HG03460 (cell line): ENCODE measurements around the gene MATN3.
"Not testable (repeated sequence)": the region's sequence is repeated elsewhere in the genome, so short reads cannot be mapped to it uniquely, and the experiment has no call there.

Experiments used
- ATAC-seq: cut with Tn5 transposase; IDR thresholded peaks from one replicate; pipeline ENCODE4 v1.9.1; 2021; ENCODE audit not compliant: unreplicated experiment

The MATN3 gene, protein sequence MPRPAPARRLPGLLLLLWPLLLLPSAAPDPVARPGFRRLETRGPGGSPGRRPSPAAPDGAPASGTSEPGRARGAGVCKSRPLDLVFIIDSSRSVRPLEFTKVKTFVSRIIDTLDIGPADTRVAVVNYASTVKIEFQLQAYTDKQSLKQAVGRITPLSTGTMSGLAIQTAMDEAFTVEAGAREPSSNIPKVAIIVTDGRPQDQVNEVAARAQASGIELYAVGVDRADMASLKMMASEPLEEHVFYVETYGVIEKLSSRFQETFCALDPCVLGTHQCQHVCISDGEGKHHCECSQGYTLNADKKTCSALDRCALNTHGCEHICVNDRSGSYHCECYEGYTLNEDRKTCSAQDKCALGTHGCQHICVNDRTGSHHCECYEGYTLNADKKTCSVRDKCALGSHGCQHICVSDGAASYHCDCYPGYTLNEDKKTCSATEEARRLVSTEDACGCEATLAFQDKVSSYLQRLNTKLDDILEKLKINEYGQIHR

DNA sequence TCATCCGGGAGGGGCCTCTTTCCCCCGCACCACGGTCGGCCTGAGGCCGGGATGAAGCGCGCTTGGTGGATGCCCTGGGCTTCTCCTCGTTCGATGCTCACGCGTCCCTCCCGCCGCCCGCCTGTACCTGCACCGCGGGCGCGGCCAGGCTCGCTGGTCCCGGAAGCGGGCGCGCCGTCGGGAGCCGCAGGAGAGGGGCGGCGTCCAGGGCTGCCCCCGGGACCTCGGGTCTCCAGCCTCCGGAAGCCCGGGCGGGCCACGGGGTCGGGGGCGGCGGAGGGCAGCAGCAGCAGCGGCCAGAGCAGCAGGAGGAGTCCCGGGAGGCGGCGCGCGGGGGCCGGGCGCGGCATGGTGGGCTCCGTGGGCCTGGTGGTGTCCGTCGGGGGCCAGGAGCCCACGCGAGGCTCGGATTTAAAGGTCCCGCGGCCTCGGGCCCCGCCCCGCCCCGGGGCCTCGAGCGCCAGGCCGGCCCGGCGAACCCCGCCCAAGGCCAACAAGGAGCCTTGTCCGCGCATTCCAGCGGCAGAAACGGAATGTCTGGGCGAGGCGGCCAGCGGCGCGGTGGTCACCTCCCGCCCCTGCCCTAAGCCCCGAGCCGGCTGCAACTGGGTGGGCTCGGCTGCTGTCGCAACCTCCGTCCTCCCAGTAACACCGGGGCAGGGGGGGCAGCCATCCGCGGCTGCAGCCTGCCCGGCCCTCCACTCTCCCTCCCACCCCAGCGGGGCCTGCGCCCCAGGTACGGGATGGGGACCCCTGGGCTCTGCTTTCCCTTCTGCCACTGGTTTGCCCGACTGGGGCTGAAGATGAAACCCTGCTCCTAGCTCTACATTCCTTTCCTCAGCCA, at the start of gene MATN3:
Gene MATN3 (minus strand): TSS at position 387 of the 844 bp plus-strand sequence. CDS start 37 bp downstream, at position 350.
- no peak for ATAC-seq

DNA sequence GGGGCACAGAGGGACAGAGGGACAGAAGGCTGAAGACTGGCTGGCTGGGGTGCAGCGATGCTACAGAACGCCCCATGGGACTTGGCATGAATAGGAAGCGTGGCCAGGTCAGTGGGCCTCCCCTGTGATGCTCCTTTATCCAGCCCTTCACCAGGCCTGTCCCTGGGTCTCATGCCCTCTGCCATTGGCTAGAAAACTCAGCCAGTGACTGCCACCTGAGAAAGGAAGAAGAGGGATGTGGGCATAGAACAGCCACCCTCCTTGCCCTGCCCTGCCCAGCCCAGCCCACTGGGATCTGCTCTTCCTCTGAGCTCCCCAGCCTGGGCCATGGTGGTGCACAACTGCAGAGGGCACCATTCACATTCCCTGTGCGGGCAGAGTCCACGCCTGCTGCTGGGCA, 49.5 kb upstream of the MATN3 start:
- no peak for ATAC-seq

DNA sequence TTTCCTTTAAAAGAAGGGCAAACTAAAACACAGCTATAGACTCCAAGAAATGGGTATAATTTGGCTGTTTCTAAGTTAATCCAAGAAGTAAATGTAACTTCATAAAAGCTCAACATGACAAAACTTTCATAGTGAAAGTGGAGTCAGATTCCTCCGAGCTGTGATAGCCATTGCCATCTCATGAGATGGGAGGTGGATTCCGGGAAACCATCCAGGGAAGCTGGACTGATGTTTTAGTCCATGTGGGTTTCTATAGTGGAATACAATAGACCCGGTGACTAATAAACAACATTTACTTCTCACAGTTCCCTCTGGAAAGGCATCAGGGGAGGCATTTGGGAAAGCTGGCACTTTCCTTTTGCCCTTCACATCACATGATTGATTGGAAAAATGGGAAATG, 49.0 kb upstream of the MATN3 start:
- ATAC-seq = no peak

DNA sequence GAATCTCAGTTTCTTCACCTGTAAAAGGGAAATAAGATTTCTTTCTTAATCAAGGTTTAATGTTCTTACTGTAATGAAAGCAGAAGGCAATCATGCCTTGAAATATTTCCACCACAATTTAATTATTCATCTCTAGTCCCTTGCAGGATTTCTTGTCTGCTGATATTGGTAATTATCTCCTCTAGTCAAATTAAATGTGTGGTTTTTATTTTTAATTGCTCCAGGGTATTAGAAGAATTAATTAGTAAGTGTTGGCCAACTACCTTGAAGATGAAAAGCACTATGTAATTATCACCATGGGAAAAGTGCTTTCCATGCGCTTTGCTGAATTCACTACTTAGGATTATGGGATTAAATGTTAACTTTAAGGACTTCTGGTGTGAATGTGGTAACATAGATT, 47.6 kb upstream of the MATN3 start:
- no peak for ATAC-seq

DNA sequence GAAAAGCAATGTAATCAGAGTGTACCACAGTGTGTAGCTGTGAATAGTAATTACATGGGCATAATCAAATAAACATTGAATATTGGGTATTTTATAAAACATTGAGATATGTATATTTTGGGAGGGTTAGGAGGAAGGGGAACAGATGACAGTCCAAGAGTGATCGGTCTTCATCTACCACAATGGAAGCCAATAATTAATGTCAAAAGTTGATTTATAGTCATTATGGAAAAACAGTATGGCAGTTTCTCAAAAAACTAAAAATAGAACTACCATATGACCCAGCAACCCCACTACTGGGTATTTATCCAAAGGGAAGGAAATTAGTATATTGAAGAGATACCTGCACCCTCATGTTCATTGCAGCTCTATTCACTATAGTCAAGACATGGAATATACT, 44.8 kb upstream of the MATN3 start:
- ATAC-seq = no peak

DNA sequence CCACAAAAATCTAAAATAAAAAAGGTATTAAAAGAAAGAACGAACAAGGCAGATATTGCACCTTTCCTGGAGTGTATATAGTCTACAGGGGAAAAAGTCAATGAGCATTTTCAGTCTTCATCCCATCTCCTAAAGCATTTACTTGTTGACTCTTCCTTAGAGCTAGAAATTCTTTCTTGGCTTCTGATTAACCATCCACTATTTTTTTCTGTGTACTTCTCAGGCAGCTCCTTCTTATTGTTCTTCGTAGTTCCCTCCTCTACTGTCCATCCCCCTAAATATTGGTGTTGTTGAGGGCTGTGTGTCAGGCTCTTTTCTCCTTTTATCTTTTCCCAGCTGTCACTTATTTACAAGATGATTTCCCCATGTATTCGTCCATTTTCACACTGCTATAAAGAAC, 42.5 kb upstream of the MATN3 start:
- ATAC-seq = no peak

DNA sequence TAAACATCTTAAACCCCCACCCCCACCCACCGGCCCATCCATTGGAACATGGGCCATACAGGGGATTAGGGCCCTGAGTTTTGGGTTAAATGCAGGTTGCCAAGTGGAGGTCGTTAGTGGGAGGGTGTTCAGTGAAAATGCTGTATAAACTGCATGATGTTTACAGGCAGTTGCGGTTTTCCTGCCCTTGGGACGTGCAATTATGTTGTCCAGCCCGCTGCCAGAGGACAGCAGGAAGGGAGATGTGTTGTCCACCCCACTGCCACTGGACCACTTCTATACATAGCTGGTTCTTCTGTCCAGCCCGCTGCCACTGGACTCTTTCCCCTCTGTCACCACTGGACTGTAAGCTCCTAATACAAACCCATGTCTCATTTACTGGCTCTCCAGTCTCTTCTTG, 41.7 kb upstream of the MATN3 start:
- ATAC-seq = no peak

DNA sequence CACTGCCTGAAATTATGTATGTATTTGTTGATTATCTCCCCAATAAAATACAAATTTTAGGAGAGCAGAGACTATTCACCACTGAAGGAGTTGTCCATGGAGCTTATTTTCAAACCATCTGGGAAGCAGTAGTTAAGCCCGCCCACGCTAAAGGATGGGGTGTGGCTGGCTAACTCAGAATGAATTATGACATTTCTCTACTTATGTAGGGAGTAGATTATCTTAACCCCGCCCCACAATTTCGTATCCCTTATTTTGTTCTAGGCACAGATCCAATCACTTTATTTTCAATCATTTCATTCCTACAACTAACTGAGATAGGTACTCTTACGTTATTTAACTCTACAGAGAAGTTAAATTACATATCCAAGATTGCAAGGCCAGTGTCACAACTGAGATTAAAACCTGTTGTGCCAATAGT, 40.4 kb upstream of the MATN3 start:
- no peak for ATAC-seq

DNA sequence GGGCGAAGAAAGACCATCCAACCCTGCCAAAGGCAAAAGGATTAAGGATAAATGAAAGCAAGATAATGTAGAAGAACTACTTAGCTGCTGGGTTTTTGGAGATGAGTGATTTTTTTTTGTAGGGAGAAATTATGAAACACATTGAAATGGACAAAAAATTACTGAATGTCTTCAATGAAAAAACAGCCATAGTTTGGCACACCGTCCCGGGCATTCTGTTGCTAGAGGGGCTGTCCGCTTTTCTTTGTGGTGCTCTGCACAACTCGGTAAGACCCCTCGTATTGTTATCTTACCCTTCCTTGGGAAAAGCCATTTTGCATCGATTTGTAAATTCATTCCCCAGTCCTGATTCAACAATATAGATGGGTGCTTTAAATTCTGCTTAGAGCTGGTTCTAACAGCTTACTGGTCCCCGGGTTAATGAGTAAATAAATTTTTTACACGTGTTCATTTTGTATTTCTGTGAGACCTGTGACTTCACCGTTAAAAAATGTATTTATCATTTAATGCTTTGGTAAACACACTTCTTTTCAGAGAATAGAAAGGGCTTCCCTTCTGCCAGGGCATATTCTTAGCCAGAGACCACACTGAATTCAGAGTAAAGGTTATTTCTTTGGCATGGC, 39.9 kb upstream of the MATN3 start:
- ATAC-seq = no peak

DNA sequence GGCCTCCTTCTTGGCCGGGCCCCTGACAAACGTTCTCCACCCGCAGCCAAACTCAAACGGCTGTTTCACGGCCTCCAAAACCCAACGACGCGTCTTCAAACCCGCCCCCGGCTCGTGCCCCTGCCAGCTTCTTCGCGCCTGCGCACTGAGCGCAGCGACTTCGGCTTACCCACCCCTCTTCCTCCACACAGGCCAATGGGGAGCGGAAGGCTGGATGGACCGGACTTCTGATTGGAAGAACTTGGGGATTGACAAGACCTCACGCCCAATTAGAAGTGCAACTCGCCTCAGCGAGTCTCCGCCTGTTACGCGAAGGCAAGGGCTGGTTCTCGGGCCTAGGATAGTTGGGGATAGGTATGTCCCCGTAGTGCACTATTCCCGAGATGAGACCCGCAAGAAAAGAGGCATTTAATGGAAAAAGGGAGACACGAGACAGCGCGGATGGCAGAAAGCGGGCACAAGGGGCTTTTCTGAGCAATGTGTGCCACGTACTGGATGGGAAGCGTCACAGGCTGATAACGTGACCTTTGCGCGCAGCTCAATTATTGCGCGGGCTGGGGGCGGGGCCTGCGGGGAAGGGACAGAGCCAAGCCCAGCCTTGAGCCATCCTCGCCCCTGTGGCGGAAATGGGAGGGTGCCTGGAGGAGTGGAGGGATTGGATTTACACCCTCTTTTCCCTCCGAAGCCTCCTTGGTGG, 39.2 kb upstream of the MATN3 start, which contains the start of gene LAPTM4A:
Gene LAPTM4A (minus strand): TSS at position 97 of the 697 bp plus-strand sequence. CDS start 108 bp downstream, outside the sequence.
- ATAC-seq = peak; percentile 93

DNA sequence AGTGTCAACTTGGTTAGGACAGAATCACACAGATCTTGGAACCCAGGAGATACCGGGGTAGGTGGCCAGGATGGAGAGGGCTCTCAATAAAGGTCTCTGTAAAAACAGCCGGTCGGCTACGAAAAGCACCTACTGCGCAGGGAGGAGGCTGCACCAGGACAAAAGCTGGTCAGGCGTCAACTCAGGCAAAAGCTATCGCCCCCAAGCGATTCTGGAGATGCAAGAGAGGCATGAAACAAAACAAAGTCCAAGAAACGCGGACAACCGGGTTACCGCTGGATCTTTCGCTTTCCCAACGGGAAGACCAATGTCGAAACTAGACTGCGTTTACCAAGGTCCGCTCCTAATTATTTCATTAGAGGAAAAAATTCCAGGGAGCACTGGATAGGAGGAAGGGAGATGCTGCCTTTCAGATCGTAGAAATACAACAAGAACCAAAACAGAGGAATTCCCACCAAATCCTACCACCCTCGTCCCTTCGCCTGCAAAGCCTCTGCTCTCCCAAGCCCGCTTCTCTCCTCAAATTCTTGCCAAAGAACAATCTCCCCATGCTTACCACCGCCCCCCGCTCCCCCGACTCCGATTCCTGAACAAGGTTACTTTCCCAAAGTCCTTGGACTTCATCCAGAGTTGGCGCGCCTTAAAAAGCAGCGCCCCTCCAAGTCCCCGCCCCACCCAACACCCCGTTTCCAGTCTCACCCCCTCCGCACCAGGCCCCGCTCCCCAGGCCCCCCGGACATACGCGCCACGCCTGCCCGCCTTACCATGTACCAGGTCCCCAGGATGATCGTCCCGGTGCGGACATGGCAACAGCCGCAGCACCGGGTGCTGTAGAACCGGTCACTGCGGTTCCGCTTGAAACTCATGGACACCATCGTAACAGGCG, 38.4 kb upstream of the MATN3 start:
- peak; percentile 23 for ATAC-seq

DNA sequence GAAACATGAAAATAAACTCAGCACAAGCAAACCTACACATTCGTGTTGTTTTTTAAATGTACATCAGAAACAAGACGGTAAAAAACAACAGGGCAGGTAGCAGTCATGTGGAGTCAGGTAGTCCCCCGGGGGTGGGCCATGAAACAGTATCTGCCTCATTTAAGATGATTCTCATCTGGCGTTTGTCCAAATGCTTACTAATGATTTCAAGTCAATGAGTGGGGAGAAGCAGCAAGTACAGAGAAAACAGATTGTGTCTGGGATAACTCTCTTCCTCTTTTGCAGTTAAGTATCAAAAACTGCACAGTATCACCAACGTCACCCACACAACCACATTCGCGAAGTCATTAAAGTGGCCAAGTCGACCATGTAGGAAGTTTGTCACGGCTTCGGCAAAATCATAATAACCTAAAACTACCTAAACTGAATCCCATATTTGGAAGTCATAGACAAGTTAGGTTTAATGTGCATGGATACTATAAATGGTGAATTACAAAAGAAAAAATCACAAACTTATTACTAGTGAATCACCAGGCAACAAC, 37.7 kb upstream of the MATN3 start:
- peak; percentile 19 for ATAC-seq

DNA sequence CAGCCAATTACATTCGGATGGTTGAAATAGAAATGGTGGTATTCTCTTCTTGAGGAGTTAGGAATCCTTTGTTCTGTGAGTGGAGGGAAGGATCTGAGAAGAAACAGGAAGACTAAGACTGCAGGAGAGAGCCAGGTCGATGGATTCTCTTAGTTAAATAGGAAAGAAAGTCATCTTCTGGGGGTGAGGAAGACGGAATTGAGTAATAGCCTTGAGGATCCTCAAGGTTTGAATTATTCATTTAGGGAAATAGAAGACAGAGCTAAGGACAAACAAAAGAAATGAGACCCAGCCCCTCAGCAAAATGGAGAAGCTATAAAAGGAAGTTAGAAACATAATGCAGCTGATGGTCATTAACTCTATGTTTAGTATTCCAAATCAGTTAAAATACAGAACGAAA, 37.2 kb upstream of the MATN3 start:
- no peak for ATAC-seq

DNA sequence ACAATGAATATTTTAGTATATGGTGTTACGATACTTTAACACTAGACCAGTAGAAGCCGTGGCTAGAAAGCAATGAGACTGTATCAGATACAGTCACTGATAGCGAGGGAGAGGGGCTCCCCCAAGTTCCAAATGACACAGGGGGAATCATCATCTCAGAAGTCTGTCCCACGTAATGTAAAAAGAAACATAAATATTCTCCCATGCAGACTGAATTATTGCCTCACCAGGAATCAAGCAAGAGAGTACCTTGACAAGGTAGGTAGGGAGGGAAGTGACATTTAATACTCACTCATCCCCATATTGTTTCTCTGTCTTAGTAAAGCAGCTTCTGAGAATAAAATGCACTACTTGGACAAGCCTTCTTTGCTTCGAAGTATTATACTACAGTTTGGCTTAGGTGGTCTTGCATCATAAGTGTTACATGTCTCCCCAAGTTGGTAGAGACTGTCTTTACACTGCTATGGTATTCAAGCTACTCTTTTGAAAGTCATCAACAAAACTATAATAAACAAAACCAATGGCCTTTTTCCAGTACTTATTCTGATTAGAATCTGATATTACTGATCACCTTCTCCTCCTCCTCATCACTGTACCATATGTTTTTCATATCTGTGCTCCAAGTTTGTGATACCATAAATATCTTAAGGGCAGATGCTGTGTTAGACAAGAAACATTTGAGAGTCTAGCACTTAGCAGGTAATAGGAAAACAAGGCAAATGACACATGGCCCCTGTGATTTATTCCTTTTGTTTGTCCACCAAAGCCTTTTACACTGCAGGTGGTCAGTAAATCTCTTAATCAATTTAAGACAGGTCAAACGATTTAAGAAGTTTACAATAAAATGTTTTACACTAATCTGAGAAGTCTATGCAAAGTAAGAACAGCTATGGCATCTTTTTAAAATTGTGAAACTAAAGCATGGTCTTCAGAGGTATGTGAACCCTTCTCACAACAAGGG, 36.3 kb upstream of the MATN3 start:
- ATAC-seq = no peak

DNA sequence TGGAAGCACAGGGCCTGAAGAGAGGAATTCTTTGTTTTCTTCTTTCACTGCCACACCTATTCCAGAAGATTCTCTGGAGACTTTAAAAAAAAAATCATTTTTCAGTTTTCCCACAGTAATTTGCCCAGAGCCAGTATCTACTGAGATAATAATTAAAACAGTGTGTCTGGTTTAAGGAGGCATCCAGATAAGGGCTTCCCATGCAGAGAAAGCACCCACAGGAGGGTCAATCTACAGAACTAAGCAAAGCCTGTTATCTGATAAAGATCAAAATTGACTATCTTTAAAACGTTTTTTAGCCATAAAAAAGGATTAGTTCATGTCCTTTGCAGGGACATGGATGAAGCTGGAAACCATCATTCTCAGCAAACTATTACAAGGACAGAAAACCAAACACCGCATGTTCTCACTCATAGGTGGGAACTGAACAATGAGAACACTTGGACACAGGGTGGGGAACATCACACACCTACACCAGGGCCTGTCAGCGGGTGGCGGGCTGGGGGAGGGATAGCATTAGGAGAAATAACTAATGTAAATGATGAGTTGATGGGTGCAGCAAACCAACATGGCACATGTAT, 33.3 kb upstream of the MATN3 start:
- ATAC-seq = not testable (repeated sequence)

DNA sequence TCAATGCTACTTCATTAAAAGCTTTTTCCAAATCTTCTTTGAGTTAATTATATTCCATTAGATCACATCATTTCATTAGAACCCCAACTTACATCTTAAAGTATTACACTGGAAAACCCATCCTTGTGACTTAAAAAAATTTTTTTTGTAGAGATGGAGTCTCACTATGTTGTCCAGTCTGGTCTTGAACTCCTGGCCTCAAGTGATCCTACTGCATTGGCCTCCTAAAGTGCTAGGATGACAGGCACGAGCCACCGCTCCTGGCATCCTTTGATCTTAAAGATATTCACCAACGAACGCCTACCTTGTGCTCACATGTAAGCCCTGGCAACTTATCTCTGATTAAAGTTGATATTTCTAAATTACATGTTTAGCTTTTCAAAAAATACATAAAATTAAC, 32.3 kb upstream of the MATN3 start:
- no peak for ATAC-seq

DNA sequence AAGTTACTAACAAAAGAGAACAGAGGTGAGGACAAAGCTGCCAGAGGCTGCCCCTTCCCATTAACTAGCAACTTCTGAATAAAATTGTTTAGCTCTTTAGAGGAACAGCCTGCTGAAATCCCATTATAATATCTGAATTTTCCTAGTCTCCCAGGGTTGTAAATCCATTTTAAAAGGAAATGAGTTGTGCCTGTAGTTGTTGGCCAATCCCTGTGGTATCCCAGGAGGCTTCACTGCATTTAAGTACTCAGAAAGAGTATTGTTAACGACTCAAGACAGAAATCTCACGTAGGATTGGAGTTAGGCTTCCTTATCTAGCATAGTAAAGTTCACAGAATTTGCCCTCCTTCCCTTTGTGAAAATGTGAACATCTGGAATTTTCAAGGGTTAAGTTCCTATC, 30.1 kb upstream of the MATN3 start:
- ATAC-seq = no peak
